Lower lobe of right lung (tissue), 2 donors: ENCODE results near the gene PYM1. TPM values are rescaled to one million over a fixed set of nuclear protein-coding genes. Genes with fewer than 3 reads are reported as not detected.
"Not testable (repeated sequence)": the region's sequence is repeated elsewhere in the genome, so short reads cannot be mapped to it uniquely, and the experiment has no call there.

Source experiments
- ATAC-seq, 2 donors: fragments of 200-7000 bp; cut with Tn5 transposase; one replicate each; pipeline ENCODE4 v1.9.1; 2020 to 2022; ENCODE audit warnings: mild to moderate bottlenecking in 2 of 2, moderate library complexity in 2 of 2
- DNase-seq: peaks from one replicate; pipeline ENCODE4 v3.0.0-alpha.2; 2020
- H3K27ac ChIP-seq: fragments of 200-600 bp; one replicate; pipeline ENCODE4 v1.8.0; 2022
- H3K27me3 ChIP-seq: fragments of 200-600 bp; one replicate; pipeline ENCODE4 v1.8.0; 2022; ENCODE audit warnings: low read depth
- H3K36me3 ChIP-seq: fragments of 200-600 bp; one replicate; pipeline ENCODE4 v1.8.0; 2022; ENCODE audit warnings: mild to moderate bottlenecking
- H3K4me1 ChIP-seq: fragments of 200-600 bp; one replicate; pipeline ENCODE4 v1.8.0; 2022
- H3K4me3 ChIP-seq: fragments of 200-600 bp; one replicate; pipeline ENCODE4 v1.8.0; 2022; ENCODE audit warnings: mild to moderate bottlenecking
- H3K9me3 ChIP-seq: fragments of 200-600 bp; one replicate; pipeline ENCODE4 v1.8.0; 2022
- CTCF ChIP-seq: fragments of 200-600 bp; IDR thresholded peaks from one replicate; pipeline ENCODE4 v1.8.0; 2022; ENCODE audit warnings: antibody characterized with exemption, mild to moderate bottlenecking
- intact Hi-C: fragments of 100-400 bp; cut with DNase I; formaldehyde crosslinking; loops from one replicate; pipeline ENCODE4 v1.11.0; 2022
- total RNA-seq: library from RNA; stranded (reverse); fragmentation: NEBNext Ultra II Directional; extraction: Animal tissue kit (Norgen Biotek cat#: 25700); gene quantifications from one replicate; pipeline ENCODE4 v1.2.1, GENCODE V29; 2021
- donor health status: DM: no; HTN: yes; CAD: no; lungs with severe emphysema.

The PYM1 gene
- total RNA-seq, 1 donor from 2014 or later = 28.9 TPM

- H3K4me1 ChIP-seq = peaks cover 52% of the 10 kb centered on the region
- peak; percentile 90 for DNase-seq
- intact Hi-C loops = no loop called here
Measured at GRCh38 chr12:55926738-55927587, 731 bp downstream of the PYM1 start.

GRCh38 chr12:55925870-55926737 is 1.6 kb downstream of the PYM1 start:
- intact Hi-C loops = no loop called here
- no peaks in the 10 kb centered on the region for H3K27me3 ChIP-seq
- H3K27ac ChIP-seq = peak overlapping the region; percentile 98
- H3K4me3 ChIP-seq = peak overlapping the region; percentile 86
- ATAC-seq (peak in 1 of 2 donors; percentile 1), DNase-seq (no peak)
- no peaks in the 10 kb centered on the region for H3K9me3 ChIP-seq
- H3K4me1 ChIP-seq = peaks cover 48% of the 10 kb centered on the region
- no peak for TF ChIP-seq CTCF
- H3K36me3 ChIP-seq = peaks cover 26% of the 10 kb centered on the region

More at GRCh38 chr12:55926738-55927587, 731 bp downstream of the PYM1 start:
- peak; percentile 61 for TF ChIP-seq CTCF
- Histone ChIP-seq H3K27me3 (no peaks in the 10 kb centered on the region), H3K4me3 (peak overlapping the region; percentile 86), H3K9me3 (no peaks in the 10 kb centered on the region), H3K36me3 (peaks cover 23% of the 10 kb centered on the region), H3K27ac (peak overlapping the region; percentile 98)
- ATAC-seq = peak; percentile 89 to 93

GRCh38 chr12:55925371-55925770 is 2.3 kb downstream of the PYM1 start:
- Histone ChIP-seq H3K9me3 (no peaks in the 10 kb centered on the region), H3K4me3 (no peak overlapping the region), H3K4me1 (peaks cover 40% of the 10 kb centered on the region), H3K27me3 (no peaks in the 10 kb centered on the region), H3K36me3 (peaks cover 26% of the 10 kb centered on the region), H3K27ac (no peak overlapping the region)
- ATAC-seq (no peak), DNase-seq (no peak)
- no peak for TF ChIP-seq CTCF
- intact Hi-C loops = no loop called here

- Histone ChIP-seq H3K4me1 (peaks cover 23% of the 10 kb centered on the region), H3K36me3 (peaks cover 26% of the 10 kb centered on the region)
- H3K27me3 ChIP-seq, H3K9me3 ChIP-seq, H3K27ac ChIP-seq, H3K4me3 ChIP-seq, intact Hi-C loops, ATAC-seq, DNase-seq: not testable (repeated sequence)
Measured at GRCh38 chr12:55923648-55924047, 4.0 kb downstream of the PYM1 start.

GRCh38 chr12:55922126-55922525 is 5.6 kb downstream of the PYM1 start:
- Histone ChIP-seq H3K36me3 (peaks cover 26% of the 10 kb centered on the region), H3K27me3 (no peaks in the 10 kb centered on the region), H3K4me1 (peaks cover 16% of the 10 kb centered on the region), H3K9me3 (no peaks in the 10 kb centered on the region), H3K27ac (no peak overlapping the region), H3K4me3 (no peak overlapping the region)
- no peak for ATAC-seq
- intact Hi-C loops = no loop called here
- TF ChIP-seq CTCF = no peak
- no peak for DNase-seq

GRCh38 chr12:55919032-55919431 is 8.7 kb downstream of the PYM1 start:
- intact Hi-C loops, H3K9me3 ChIP-seq, H3K27ac ChIP-seq, H3K4me3 ChIP-seq, ATAC-seq, DNase-seq, H3K27me3 ChIP-seq: not testable (repeated sequence)
- H3K4me1 ChIP-seq = peaks cover 18% of the 10 kb centered on the region
- peaks cover 30% of the 10 kb centered on the region for H3K36me3 ChIP-seq
